ENCODE data around the gene RLF.

The RLF gene

DNA sequence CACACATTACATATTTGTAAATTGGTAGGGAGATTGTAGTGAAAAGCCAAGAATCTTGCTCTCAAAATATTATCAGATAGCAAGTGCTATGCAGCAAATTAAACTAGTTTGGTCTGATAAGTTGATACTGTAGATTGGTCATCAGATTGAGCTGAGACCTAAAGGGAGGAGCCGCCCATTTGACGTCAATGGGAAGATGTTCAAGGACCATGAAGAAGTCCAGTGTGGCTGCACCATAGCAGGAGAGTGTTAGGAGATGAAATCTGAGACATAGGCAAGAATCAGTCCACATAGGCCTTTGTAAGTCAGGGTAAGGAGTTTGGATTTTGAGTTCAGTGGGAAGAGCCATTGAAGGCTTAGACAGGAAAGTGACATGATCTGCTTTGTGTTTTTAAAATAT, 113.1 kb downstream of the RLF start:
- DNase-seq (ENCODE audit: low spot score), result no peak

DNA sequence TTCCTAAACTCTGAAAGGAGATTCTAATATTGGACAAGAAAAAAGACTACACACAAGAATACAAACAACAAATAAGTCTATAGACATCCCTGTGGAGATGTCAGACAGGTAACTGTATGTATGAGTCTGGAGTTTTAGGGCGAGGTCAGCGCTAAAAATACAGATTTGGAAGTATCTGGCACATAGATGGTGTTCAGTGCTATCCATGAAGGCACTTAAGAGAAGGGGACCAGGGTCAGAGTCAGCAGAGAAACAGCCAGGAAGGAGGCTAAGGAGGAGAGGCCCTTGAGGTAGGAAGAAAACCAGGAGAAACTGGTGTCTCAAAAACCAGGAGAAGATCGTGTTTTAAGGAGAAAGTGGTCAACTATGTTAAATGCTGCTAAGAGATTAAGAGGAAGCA, 114.9 kb downstream of the RLF start:
- no peak for DNase-seq (ENCODE audit: low spot score)

DNA sequence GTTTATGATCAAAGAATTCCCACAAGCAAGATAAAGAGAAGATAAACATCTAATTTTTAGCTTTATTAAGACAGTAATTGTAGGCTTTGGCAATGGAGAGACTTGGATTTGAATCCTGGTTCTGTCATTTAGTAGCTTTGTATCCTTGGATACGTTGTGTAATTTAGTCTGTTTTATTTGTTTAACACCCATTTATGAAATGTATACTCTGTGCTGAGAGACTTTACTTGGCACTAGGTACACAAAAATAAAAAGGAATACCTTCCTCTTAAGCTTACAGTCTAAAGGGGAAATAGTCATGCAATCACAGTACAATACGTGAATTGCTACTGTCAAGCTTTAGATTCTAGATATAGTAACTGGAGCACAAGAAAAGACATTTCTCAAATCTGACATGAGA, 120.7 kb downstream of the RLF start:
- DNase-seq (ENCODE audit: low spot score), result no peak
